GM21576 (cell line): ENCODE measurements around the gene P3H1.
"Not testable (repeated sequence)": the region's sequence is repeated elsewhere in the genome, so short reads cannot be mapped to it uniquely, and the experiment has no call there.

Experiments used
- ATAC-seq: cut with Tn5 transposase; IDR thresholded peaks from one replicate; pipeline ENCODE4 v1.9.1; 2021; ENCODE audit warnings: mild to moderate bottlenecking, moderate library complexity; ENCODE audit not compliant: unreplicated experiment

The P3H1 gene

DNA sequence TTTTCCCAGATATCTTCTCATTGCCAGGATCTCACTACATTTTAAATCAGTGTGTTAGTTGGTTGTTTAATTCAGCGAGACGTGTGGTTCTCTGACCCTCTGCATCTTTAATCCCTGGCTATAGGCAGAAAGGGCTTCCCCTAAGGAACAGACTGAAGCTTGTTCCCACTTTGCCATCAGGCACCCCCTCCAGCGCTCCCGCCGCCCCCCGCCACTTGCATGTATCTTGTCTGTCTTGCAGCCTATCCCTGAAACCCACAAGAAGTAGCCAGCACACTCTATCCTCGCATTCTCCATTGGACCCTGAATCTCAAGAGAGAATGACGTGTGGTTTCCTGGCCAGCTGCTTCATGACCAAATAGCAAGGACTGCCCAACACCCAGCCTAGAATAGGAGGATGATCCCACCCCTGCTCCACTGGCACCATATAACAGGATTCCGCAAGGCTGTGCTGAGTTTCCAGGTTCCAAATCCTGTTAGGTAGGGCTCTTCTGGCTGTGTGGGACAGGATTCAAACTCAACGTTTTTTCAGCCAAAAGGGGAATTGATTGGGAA, 34.6 kb downstream of the P3H1 start:
- no peak for ATAC-seq

DNA sequence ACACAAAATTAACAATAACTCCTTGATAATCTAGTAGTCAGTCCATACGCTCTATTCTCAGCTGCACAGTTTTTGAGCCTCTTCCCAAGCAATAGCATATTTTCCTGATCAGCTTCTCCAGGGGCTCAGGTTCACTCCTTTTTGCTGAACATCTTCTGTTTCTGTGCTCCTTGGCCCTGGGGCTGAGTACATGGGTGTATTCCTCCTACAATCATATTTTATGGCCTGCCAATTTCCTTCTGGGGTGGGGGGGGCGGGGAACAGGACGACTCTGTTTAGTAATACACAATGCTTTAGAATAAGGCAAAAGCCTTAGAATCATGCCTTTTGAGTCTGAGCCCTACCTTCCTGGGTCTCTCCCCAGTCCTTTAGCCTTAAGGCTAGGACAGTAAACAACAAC, 35.2 kb downstream of the P3H1 start:
- no peak for ATAC-seq

DNA sequence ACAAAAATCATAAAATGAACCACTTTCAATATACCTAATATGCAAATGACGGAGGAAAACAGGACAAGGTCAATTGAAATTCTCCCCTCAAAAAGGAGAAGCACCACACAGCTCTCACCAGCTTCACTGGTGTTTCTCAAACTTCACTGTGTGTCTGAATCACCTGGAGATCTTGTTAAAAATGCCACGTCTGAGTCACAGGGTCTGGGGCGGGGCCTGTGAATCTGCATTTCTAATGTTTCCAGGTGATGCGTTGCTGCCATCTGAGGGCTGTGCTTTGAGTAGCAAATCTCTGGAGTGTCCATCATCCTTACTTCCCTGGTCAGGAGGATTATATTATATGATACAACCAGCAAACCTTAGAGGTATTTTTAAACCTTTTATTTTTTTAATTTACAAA, 35.8 kb downstream of the P3H1 start:
- ATAC-seq = no peak

DNA sequence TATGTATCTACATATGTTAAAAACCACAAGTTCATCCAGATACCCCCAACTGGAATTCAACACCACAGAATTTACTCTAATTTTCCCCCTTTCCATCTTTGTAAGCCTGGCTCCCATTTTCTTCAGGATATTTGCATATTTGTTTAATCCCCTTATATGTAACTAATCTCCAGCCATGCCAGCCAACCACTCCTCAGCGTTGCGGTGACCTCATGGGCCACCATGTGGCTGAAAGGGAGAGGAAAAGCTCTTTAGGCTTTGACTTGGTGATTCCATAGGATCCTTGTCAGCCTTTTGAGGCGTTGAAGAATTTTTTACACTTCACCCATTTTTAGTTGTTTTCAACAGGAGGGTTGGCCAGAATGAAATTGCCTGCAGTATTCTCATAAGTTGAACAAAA, 36.8 kb downstream of the P3H1 start:
- ATAC-seq = no peak

DNA sequence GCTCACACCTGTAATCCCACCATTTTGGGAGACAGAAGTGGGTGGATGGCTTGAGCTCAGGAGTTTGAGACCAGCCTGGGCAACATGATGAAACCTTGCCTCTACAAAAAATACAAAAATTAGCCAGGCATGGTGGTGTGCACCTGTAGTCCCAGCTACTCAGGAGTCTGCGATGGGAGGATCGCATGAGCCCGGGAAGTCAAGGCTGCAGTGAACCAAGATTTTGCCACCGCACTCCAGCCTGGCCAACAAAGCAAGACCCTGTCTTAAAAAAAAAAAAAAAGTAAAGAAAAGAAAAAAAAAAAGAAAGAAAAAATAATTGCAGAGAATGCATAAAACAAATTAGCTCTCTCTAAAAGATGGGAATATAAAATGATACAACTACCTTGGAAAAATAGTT, 41.0 kb downstream of the P3H1 start:
- ATAC-seq = not testable (repeated sequence)

DNA sequence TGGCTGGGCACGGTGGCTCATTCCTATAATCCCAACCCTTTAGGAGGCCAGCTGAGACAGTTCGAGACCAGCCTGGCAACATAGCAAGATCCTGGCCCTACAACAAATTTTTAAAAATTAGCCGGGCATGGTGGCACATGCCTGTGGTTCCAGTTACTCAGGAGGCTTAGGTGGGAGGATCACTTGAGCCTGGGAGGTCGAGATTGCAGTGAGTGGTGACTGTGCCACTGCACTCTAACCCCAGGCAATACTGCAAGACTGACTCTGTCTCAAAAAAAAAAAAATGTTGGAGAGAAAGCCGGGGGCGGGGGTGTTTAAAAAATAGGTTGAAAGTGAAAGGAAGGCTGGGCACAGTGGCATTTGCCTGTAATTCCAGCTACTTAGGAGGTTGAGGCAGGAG, 43.3 kb downstream of the P3H1 start:
- no peak for ATAC-seq

DNA sequence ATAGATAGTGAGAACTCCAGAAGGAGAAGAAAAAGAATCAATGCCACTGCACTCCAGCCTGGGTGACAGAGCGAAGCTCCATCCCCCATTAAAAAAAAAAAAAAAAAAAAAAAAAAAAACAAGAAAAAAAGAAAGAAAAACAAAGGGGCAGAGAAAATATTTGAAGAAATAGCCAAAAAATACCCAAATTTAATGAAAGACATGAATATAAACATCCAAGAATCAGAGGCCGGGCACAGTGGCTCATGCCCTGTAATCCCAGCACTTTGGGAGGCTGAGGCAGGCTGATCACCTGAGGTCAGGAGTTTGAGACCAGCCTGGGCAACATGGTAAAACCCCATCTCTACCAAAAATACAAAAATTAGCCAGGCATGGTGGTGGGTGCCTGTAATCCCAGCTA, 44.4 kb downstream of the P3H1 start:
- not testable (repeated sequence) for ATAC-seq

DNA sequence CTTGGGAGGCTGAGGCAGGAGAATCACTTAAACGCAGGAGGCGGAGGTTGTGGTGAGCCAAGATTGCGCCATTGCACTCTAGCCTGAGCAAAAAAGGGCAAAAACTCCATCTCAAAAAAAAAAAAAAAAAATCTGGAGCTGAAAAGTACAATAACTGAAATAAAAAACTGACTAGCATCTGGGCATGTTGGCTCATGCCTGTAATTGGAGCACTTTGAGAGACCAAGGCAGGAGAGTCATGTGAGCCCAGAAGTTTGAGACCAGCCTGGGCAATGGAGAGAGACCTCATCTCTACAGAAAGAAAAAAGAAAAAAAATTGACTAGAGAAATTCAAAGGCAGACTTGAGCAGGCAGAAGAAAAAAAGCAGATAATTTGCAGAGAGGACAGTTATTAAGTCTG, 44.9 kb downstream of the P3H1 start:
- no peak for ATAC-seq

DNA sequence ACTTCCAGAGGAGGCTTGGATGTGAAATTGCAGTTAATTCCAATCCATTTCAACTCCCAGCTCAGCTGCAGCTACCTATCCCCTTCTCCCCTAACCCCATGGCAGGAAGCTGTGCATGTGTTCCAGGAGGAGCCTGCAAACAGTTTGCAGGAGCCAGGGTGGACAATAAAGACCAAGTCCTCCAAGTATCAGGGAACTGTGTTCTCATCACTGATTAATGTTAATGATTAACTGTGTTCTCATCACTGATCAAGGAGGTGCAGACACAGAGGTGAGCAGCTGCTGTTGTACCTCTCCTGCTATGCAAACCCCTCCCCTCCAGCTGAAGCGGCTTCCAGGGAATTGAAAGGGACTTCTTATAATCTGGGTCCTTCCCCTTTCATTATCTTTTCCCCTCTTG, 46.0 kb downstream of the P3H1 start:
- no peak for ATAC-seq

DNA sequence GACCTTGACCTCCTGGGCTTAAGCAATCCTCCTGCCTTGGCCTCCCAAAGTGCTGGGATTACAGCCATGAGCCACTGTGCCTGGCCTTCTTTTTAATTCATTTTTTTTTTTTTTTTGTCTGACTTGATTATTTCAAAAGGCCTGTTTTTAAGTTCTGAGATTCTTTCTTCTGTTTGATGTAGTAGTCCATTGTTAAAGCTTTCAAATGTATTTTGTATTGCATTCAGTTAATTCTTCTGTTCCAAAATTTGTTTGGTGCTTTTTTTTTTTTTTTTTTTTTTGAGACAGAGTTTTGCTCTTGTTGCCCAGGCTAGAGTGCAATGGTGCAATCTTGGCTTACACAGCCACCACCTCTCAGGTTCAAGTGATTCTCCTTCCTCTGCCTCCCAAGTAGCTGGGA, 52.4 kb downstream of the P3H1 start:
- not testable (repeated sequence) for ATAC-seq

DNA sequence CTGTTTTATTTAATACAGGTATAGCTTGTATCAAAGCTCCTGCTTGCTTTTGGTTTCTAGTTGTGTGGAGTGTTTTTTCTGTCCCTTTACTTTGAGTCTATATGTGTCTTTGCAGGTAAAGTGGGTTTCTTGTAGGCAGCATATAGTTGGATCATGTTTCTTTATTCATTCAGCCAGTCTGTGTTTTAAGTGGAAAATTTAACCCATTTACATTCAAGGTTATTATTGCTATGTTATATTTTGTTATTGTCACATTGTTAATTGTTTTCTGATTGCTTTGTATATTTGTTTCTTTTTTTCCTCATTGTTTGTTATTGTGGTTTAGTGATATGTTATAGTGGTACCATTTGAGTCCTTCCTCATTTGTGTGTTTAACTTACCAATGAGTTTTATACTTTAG, 53.5 kb downstream of the P3H1 start:
- no peak for ATAC-seq

DNA sequence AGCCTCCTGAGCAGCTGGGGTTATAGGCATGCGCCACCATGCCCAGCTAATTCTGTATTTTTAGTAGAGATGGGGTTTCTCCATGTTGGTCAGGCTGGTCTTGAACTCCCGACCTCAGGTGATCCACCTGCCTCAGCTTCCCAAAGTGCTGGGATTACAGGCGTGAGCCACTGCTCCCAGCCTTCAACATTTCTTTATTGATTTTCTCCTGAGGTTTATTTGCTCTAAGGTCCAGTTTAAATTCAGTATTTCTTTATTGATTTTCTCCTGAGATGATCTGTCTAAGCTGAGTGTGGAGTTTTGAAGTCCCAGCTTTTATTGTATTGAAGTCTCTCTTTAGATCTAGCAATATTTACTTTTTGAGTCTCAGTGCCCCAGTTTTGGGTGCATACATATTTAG, 54.0 kb downstream of the P3H1 start:
- not testable (repeated sequence) for ATAC-seq

DNA sequence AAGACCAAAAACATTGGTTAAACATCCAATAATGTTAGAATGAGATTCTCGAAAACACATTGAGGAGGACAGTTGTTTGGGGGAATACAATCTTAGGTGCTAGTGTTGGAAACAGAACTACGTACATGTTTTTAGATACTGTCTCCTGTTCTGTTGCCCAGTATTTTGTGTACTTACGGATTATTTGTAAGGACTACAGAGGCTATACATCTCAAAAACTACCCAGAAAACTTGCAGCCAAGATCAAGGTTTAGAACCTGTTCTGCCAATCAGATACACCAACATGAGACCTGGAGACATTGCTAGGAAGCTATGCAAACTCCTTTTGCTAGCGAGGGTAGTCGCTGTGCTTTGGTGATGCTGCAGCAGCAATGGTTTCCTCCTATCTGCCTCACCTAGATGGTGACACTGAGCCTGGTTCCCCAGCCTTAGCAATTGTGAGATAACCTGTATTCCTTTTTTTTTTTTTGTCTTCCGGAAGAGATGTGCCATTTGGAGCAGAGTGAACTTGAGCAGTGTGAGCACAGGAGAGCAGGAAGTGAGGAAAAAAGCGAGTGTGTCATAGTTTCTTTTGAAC, 62.9 kb downstream of the P3H1 start:
- ATAC-seq = no peak

DNA sequence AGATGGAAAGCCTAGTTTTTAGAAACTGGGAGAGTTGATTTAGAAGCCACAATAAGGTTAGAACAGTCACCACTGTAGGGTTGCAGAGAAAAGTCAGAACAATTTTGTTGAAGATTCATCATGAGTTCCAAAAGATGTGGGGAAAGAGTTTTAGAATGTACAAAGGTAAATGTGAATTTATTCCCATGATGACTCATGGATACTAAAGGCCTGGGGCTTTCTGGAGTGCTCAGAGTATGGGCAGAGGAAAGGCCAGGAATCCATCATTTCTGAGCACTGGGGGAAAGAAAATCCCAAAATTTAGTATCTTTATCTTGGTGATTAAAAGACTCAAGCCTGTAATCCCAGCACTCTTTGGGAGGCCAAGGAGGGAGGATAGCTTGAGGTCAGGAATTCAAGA, 66.8 kb downstream of the P3H1 start:
- no peak for ATAC-seq

DNA sequence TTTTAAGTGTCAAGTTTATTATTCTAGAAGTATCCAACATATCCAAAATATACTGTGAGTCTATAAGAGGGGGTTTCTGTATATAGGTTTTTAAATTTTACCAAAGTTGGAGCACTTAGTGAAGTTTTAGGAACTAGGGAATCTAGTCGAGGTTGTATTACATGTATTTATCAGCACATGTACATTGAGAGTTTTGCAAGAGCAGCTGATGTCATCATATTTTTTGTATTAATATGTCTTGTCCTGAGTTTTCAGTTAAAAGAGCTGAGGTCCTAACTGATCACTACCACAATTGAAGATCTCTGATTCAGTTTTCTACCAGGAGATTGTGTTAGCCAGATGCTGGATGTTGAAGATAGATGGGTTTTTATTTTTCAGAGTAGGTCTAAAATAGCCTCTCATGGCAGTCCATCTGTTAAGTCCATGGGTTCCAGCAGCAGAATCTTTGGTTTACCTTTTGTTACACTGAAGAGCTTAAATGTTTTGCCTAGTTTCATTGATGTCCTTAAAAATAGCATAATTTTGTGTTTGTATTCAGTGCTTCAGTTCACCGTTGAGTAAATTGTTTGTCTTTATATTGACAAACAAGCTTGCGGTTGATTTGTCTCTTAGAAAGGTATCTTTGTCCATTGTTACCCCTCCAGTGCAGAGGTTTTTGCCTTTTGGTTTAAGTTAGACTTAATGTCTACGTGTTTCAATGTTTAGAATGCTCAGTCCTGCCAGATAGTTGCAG, 68.6 kb downstream of the P3H1 start:
- ATAC-seq = no peak
